Left lung (tissue), 10 donors: ENCODE measurements around the gene C16orf92. TPM values are rescaled to one million over a fixed set of nuclear protein-coding genes. Genes with fewer than 3 reads are reported as not detected.
A peak's percentile ranks its signal among the peaks of the same experiment; 100 is the strongest.

Source experiments
- ATAC-seq: fragments of 200-7000 bp; cut with Tn5 transposase; one replicate; pipeline ENCODE4 v1.9.1; 2020; ENCODE audit warnings: moderate library complexity
- DNase-seq, 4 donors: peaks; one replicate each; pipeline ENCODE4 v3.0.0-alpha.2; 2013 to 2020
- H3K27ac ChIP-seq, 2 donors: fragments of 200-600 bp; sonication (generic) in 1 of 2; one replicate each; pipeline versions ENCODE4 v1.5.0 to v1.8.0; 2020 to 2021
- H3K27me3 ChIP-seq, 2 donors: fragments of 200-600 bp; sonication (generic) in 1 of 2; one replicate each; pipeline versions ENCODE4 v1.5.0 to v1.8.0; 2020 to 2021
- H3K36me3 ChIP-seq, 2 donors: fragments of 200-600 bp; sonication (generic) in 1 of 2; one replicate each; pipeline versions ENCODE4 v1.5.0 to v1.8.0; 2020 to 2021
- H3K4me1 ChIP-seq, 2 donors: fragments of 200-600 bp; one replicate each; pipeline ENCODE4 v1.8.0; 2021
- H3K4me3 ChIP-seq, 2 donors: fragments of 200-600 bp; sonication (generic) in 1 of 2; one replicate each; pipeline versions ENCODE4 v1.5.0 to v1.8.0; 2020 to 2021; ENCODE audit warnings: mild to moderate bottlenecking in 1 of 2
- H3K9me3 ChIP-seq, 2 donors: fragments of 200-600 bp; sonication (generic) in 1 of 2; one replicate each; pipeline versions ENCODE4 v1.5.0 to v1.8.0; 2020 to 2021
- intact Hi-C, 2 donors: fragments of 100-400 bp; cut with DNase I; formaldehyde crosslinking; loops; one replicate each; pipeline versions ENCODE4 v1.11.2 to v1.14.2; 2022
- polyA plus RNA-seq, 6 donors: library from polyadenylated mRNA; unstranded; fragments of 120-200 nt; gene quantifications; one replicate each; pipeline ENCODE4 v1.2.1, GENCODE V29; 2013; ENCODE audit not compliant: insufficient read length in 6 of 6
- total RNA-seq, 2 donors: library from RNA; stranded (reverse); fragmentation: NEBNext Ultra II Directional; extraction: Animal tissue kit (Norgen Biotek cat#: 25700); gene quantifications; one replicate each; pipeline ENCODE4 v1.2.1, GENCODE V29; 2021
- TF ChIP-seq, protein P1 (sequence below), 2 donors: fragments of 200-600 bp; sonication (generic) in 1 of 2; IDR thresholded peaks; one replicate each; pipeline versions ENCODE4 v1.5.0 to v1.8.0; 2021; ENCODE audit warnings: antibody characterized with exemption in 2 of 2
- donor health status: DM: no; HTN: yes; CAD: no.
- donor health status: DM: no; HTN: no; CAD: no.

Gene C16orf92
- total and polyA plus RNA-seq, 8 donors = not detected

DNA sequence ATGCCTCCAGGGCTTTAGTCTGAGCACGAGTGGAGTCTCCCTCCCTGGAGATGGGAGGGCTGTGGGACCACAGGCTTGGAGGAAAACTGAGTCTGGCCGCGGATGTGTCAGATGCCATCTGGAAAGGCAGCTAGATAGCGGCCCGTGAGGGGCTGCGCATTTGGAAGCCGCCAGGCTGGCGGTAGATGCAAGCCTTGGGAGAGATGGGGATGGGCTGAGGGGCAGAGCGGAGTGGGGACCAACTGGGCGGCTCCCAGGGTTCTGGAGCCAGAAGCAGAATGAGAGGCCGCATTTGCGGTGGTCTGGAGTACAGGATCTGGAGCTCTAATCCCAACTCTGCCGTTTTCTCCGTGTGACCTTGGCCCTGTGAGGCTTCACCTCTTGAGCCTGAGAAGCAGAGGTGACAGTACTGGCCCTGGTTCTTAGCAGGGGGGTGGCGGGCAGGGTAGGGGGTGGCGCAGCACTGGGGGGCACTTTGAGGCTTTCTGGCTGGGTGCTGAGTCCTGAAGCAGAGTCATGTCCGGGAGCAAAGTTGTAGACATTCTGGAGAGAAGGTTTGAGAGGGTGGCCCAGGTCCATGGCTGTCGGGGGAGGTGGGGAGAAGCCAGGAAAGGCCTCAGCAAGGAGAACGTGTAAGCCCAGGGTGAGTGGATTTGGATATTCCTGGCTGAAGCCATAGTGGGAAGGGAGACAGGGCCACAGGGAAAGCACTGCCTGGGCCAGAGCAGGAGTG, 20.2 kb upstream of the C16orf92 start:
- no peak overlapping the region for H3K4me3 ChIP-seq
- TF ChIP-seq, protein P1, sequence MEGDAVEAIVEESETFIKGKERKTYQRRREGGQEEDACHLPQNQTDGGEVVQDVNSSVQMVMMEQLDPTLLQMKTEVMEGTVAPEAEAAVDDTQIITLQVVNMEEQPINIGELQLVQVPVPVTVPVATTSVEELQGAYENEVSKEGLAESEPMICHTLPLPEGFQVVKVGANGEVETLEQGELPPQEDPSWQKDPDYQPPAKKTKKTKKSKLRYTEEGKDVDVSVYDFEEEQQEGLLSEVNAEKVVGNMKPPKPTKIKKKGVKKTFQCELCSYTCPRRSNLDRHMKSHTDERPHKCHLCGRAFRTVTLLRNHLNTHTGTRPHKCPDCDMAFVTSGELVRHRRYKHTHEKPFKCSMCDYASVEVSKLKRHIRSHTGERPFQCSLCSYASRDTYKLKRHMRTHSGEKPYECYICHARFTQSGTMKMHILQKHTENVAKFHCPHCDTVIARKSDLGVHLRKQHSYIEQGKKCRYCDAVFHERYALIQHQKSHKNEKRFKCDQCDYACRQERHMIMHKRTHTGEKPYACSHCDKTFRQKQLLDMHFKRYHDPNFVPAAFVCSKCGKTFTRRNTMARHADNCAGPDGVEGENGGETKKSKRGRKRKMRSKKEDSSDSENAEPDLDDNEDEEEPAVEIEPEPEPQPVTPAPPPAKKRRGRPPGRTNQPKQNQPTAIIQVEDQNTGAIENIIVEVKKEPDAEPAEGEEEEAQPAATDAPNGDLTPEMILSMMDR (IDR thresholded peaks at IDR 0.05) = no peak
- H3K4me1 ChIP-seq = peaks cover 0 to 11% of the 10 kb centered on the region in 2 donors
- H3K36me3 ChIP-seq = peaks cover 0 to 47% of the 10 kb centered on the region in 2 donors
- intact Hi-C loops = loop anchor here in 1 of 2 donors (10.0 kb wide), 3 partner anchors 78 to 298 kb away; partner anchors contain the start of gene KCTD13
- no peak for ATAC-seq
- no peak for DNase-seq
- no peak overlapping the region for H3K27ac ChIP-seq
- H3K27me3 ChIP-seq = peaks cover 0 to 7% of the 10 kb centered on the region in 2 donors
- no peaks in the 10 kb centered on the region for H3K9me3 ChIP-seq

DNA sequence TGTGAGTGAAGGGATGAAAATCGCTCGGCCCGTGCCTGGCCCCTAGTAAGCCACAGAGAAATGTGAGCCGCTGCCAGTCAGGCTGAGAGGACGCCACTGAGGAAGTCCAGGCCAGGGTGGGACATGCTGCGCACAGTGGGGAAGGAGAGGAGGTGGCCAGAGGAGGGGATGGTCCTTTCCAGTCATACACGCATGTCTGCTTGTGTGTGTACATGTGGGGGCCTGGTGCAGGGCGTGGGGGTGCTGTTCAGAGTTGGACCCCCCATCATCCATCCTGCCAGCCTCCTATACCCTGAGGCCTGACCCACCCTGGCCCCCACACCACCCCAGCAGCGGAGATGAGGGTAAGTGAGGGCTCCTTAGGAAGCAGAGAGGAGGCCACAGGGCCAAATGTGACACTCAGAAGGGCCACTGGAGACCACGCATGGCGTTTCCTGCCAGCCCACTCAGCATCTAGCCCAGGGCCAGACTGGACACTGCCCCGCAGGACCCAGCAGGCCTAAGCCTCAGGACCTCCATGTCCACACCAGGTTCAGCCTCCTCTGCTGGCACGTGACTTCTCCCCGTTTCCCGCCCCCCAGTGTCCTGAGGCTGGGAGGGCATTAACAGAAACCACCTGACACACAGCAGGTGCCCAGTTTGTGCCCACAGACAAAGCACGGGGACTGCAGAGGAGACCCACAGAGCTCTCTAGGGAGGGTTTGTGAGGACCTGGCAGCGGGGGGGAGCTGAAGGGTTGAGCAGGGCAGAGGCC, 19.2 kb upstream of the C16orf92 start:
- peaks cover 0 to 18% of the 10 kb centered on the region in 2 donors for H3K27me3 ChIP-seq
- ATAC-seq (no peak), DNase-seq (peak in 1 of 4 donors; percentile 45)
- no peak overlapping the region for H3K27ac ChIP-seq
- TF ChIP-seq, protein P1 (IDR thresholded peaks at IDR 0.05) = no peak
- no peak overlapping the region for H3K4me3 ChIP-seq
- intact Hi-C loops = loop anchor here in 1 of 2 donors (10.0 kb wide), 3 partner anchors 79 to 299 kb away; partner anchors contain the start of gene KCTD13
- H3K9me3 ChIP-seq = no peaks in the 10 kb centered on the region
- H3K36me3 ChIP-seq = peaks cover 0 to 41% of the 10 kb centered on the region in 2 donors
- peaks cover 0 to 11% of the 10 kb centered on the region in 2 donors for H3K4me1 ChIP-seq

DNA sequence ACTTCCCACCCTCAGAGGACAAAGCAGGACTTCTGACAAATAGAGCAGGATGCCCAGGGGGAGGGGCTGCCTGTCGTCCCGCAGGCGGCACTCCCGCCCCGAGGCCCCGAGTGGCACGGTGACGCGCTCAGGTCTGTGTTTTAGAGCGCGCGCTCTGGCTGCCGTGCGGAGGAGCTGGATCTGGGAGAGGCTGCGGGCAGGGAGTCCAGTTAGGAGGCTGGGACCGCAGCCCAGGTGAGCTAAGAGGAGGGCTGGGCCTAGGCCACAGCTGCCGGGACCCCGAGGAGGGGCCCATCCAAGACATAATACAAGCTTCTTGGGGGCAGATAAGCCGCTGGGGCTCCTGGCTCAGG, 18.6 kb upstream of the C16orf92 start:
- Histone ChIP-seq H3K4me1 (peaks cover 0 to 11% of the 10 kb centered on the region in 2 donors), H3K36me3 (peaks cover 0 to 41% of the 10 kb centered on the region in 2 donors), H3K9me3 (no peaks in the 10 kb centered on the region), H3K4me3 (no peak overlapping the region), H3K27me3 (peaks cover 2 to 23% of the 10 kb centered on the region in 2 donors), H3K27ac (peak overlapping the region in 1 of 2 donors; percentile 18)
- peak; percentile 77 for ATAC-seq
- DNase-seq = peak in 1 of 4 donors; percentile 78
- intact Hi-C loops = loop anchor here in 1 of 2 donors (10.0 kb wide), 3 partner anchors 80 to 300 kb away; partner anchors contain the start of gene KCTD13
- TF ChIP-seq, protein P1 (IDR thresholded peaks at IDR 0.05) = no peak

DNA sequence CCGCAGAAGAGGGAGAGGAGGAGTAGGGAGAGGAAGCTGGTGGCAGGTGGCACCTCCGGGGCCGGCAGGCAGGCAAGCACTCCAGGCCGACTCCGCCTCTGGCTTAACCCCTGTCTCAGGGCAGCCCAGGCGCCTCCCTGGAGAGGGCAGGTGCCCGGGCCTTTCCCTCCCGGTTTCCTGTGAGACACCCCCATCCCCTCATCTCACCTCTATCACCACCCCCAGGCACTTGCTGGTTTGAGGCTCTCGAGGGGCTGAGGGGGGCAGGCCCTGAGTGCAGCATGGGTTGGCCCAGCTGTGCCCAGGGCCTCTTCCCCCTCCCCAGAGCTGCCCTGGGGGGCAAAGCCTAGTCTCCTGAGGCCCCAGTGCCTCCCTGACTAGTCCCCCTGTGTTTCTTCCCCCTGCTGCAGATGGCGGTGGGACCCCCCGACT, 18.2 kb upstream of the C16orf92 start:
- DNase-seq = peak in 2 of 4 donors; percentile 60 to 84
- Histone ChIP-seq H3K36me3 (peaks cover 0 to 41% of the 10 kb centered on the region in 2 donors), H3K27me3 (peaks cover 5 to 27% of the 10 kb centered on the region in 2 donors), H3K9me3 (no peaks in the 10 kb centered on the region), H3K4me3 (no peak overlapping the region), H3K4me1 (peaks cover 0 to 11% of the 10 kb centered on the region in 2 donors), H3K27ac (peak overlapping the region in 1 of 2 donors; percentile 18)
- TF ChIP-seq, protein P1 (IDR thresholded peaks at IDR 0.05) = no peak
- intact Hi-C loops = loop anchor here in 1 of 2 donors (10.0 kb wide), 3 partner anchors 80 to 300 kb away; partner anchors contain the start of gene KCTD13
- ATAC-seq = peak; percentile 90
